ENCODE measurements around the gene ZDHHC8. TPM values are rescaled to one million over a fixed set of nuclear protein-coding genes. Genes with fewer than 3 reads are reported as not detected.
A peak's percentile ranks its signal among the peaks of the same experiment; 100 is the strongest.

The ZDHHC8 gene
- total and polyA plus RNA-seq, 12 donors = 5.7 to 109 (median 36.1) TPM

DNA sequence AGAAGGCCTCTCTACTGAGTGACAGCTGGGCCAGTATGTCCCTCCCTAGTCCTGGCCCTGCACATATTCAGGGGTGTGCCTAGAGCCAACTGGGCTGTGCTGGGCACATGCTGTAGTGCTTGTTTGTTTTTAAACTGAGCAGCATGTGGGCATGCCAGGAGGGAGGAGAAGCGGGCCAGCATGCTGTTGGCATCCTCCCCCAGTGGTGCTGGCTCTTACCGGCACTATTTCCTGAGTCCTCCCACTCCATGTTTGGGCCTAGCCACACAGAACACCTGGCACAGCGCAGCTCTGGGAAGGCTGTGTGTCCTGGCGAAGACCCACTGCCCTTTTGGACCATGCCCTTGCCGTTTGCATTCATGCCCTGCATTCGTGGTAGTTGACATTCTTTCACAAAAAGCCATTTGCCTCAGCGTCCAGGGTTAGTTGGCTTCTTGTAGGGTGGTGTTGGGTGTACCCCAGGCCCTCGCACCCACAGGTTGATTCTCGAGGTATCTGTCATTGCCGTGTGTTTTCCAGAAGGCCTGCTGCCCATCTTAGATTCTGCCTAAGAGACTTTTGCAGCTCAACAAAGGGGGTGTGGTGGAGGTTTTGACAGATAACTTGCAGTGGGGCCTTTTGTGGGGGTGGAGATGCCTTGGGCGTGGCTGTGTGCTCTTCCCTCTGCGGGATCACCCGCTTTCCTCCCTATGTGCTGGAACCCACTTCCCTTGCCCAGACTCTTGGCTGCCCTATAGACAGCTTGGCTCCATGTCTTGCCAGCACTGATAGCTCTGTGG, 38.0 kb upstream of the ZDHHC8 start:
- H3K9me3 ChIP-seq (replicated peaks in 1 of 3) = no peaks in the 10 kb centered on the region
- WGBS, 4 donors = 92 to 100% (median 94%) methylated on average over 8 to 13 of the region's 13 CpGs
- TF ChIP-seq POLR2A (IDR thresholded peaks at IDR 0.05) = no peak
- TF ChIP-seq, protein P1, sequence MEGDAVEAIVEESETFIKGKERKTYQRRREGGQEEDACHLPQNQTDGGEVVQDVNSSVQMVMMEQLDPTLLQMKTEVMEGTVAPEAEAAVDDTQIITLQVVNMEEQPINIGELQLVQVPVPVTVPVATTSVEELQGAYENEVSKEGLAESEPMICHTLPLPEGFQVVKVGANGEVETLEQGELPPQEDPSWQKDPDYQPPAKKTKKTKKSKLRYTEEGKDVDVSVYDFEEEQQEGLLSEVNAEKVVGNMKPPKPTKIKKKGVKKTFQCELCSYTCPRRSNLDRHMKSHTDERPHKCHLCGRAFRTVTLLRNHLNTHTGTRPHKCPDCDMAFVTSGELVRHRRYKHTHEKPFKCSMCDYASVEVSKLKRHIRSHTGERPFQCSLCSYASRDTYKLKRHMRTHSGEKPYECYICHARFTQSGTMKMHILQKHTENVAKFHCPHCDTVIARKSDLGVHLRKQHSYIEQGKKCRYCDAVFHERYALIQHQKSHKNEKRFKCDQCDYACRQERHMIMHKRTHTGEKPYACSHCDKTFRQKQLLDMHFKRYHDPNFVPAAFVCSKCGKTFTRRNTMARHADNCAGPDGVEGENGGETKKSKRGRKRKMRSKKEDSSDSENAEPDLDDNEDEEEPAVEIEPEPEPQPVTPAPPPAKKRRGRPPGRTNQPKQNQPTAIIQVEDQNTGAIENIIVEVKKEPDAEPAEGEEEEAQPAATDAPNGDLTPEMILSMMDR (IDR thresholded peaks at IDR 0.05) = no peak
- no peak overlapping the region for H3K27ac ChIP-seq
- DNase-seq = peak in 1 of 7 donors; percentile 10
- peaks cover 0 to 97% of the 10 kb centered on the region in 2 donors for H3K36me3 ChIP-seq (replicated peaks in 1 of 2)
- H3K4me3 ChIP-seq = no peak overlapping the region
- H3K4me1 ChIP-seq (replicated peaks in 1 of 2) = no peaks in the 10 kb centered on the region
- intact Hi-C loops (cut with DNase I) = loop anchor here in 1 of 2 donors (10.0 kb wide), 1 partner anchor 79 kb away; the partner anchor contains the start of gene ARVCF
- H3K27me3 ChIP-seq = no peaks in the 10 kb centered on the region

GRCh38 chr22:20094197-20094807, 37.3 kb upstream of the ZDHHC8 start:
- intact Hi-C loops (cut with DNase I) = loop anchor here in 1 of 2 donors (10.0 kb wide), 1 partner anchor 80 kb away; the partner anchor contains the start of gene ARVCF
- DNase-seq = peak in 1 of 7 donors; percentile 8

DNA sequence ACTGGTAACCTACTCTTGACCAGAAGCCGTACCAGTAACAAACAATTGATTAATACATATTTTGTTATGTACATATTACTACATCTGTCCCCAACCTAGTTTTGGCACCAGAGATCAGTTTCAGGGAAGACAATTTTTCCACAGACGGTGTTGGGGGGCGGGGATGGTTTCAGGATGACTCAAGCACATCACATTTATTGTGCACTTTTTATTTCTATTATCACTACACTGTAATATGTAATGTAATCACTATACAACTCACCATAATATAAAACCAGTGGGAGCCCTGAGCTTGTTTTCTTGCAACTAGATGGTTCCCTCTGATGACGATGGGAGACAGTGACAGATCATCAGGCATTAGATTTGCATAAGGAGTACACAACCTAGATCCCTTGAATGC, 36.1 kb upstream of the ZDHHC8 start:
- peaks cover 0 to 96% of the 10 kb centered on the region in 2 donors for H3K36me3 ChIP-seq (replicated peaks in 1 of 2)

More at GRCh38 chr22:20094197-20094807, 37.3 kb upstream of the ZDHHC8 start:
- Histone ChIP-seq H3K9me3 (replicated peaks in 1 of 3) (no peaks in the 10 kb centered on the region), H3K36me3 (replicated peaks in 1 of 2) (peaks cover 0 to 96% of the 10 kb centered on the region in 2 donors), H3K4me3 (no peak overlapping the region), H3K4me1 (replicated peaks in 1 of 2) (no peaks in the 10 kb centered on the region), H3K27ac (no peak overlapping the region), H3K27me3 (no peaks in the 10 kb centered on the region)
- no peak for TF ChIP-seq POLR2A (IDR thresholded peaks at IDR 0.05)
- TF ChIP-seq, protein P1 (IDR thresholded peaks at IDR 0.05) = no peak
- WGBS, 4 donors = 92 to 97% (median 95%) methylated on average over 15 of the region's 15 CpGs

More for the DNA sequence above, 36.1 kb upstream of the ZDHHC8 start:
- intact Hi-C loops (cut with DNase I) = loop anchor here in 1 of 2 donors (10.0 kb wide), 1 partner anchor 81 kb away; the partner anchor contains the start of gene ARVCF
- Histone ChIP-seq H3K4me1 (replicated peaks in 1 of 2) (no peaks in the 10 kb centered on the region), H3K27me3 (no peaks in the 10 kb centered on the region), H3K4me3 (no peak overlapping the region), H3K9me3 (replicated peaks in 1 of 3) (no peaks in the 10 kb centered on the region), H3K27ac (no peak overlapping the region)
- DNase-seq = peak in 1 of 7 donors; percentile 2
- TF ChIP-seq, protein P1 (IDR thresholded peaks at IDR 0.05) = no peak
- TF ChIP-seq POLR2A (IDR thresholded peaks at IDR 0.05) = no peak
- 94 to 99% (median 96%) methylated on average over 4 of the region's 4 CpGs for WGBS, 4 donors
